UCSD-AML1 (cell line): ENCODE measurements around the gene THEMIS2.

Experiments
- DNase-seq: peaks from one replicate; lab custom pipeline; 2025; ENCODE audit not compliant: unreplicated experiment; lab: John Stamatoyannopoulos, UW

Gene THEMIS2

GRCh38 chr1:27885114-27885528 is 12.8 kb downstream of the THEMIS2 start:
- no peak for DNase-seq

- no peak for DNase-seq
Observed at GRCh38 chr1:27885621-27886352, 13.4 kb downstream of the THEMIS2 start.

GRCh38 chr1:27886353-27886679 is 14.0 kb downstream of the THEMIS2 start:
- no peak for DNase-seq

DNA sequence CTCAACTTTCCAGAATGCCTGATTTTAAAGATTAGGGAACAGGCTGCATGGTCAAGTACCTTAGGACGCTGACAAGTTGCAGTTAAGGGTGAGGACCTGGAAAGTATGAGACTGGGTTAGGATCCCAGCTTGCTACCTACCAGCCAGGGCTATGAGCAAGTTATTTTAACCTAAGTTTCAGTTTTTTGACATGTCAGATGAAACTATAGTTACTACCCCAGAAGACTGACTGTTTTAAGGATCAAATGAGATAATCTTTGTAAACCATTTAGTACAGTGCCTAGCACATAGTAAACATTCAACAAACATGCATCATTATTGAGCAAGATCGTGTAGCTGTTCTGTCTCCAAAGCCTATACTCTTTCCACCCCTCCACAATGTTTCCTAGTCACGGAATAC is 14.4 kb downstream of the THEMIS2 start:
- no peak for DNase-seq

- DNase-seq: peak; percentile 27
Observed at GRCh38 chr1:27887215-27888021, 15.1 kb downstream of the THEMIS2 start.

DNA sequence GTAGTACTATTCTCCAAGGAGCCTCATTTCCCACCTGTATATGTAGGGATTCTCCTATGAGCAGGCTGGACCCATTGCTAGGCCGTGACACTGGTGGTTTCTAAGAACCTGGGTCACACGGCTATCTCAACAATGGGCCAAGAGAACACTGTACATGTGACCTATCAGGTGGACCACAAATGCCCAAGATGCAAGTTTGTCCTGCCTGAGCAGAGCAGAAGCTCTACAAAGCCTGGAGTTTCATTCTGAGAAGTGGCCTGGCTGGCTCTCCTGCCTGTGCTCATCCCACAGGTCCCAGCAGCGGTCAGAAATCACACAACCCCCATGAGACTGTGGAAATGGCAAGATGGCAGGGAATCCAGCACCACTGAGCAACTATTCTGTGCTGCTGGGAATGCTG is 17.2 kb downstream of the THEMIS2 start:
- no peak for DNase-seq

DNA sequence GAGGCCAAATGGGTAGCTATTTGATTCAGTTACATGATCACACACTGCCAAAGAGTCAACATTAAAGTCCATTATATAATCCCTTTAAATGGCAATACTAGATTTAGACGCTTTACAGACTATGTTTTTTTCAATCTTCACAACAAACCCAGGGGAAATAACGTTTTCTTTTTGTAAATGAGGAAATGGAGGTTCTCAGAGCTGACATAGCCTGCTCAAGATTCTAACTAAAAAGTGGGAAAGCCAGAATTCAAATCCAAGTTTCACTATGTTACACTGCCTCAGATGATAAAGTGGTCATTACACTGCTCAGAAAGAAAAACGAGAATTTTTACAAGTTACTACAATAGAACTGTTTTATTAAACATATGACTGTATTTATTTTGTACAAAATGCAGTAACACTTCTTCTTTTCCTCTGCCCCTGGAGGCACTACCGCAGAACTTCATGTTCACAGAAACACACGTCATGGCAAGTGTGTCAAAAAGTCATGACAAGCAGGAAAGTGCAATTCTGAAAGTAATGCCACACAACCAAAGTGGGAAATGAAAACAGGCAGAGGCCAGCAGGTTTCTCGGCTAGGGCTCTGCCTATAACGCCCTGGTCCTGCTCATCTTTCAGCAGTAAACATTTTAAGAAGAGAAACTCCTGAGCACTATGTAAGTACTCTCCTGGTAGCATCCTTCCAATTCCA is 19.0 kb downstream of the THEMIS2 start:
- no peak for DNase-seq

- DNase-seq: no peak
Observed at GRCh38 chr1:27894521-27894920, 22.2 kb downstream of the THEMIS2 start.

GRCh38 chr1:27906759-27907158 is 34.4 kb downstream of the THEMIS2 start:
- no peak for DNase-seq

DNA sequence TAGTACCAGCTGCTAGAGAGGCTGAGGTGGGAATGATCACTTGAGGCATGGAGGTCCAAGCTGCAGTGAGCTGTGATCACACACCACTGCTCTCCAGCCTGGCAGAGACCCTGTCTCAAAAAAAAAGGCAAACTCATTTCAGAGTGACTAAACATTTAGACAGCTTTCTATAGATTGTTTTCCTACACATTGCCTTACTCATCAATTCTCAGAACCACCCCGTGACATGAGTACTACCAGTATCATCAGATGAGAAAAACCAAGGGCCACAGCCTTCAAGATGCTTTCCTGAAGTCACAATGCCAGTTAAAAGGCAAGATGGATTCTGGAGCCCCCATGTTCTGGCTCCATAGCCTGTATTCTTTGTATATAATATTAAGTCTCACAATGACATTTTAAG is 40.1 kb downstream of the THEMIS2 start:
- DNase-seq: no peak

GRCh38 chr1:27915082-27915575 is 42.8 kb downstream of the THEMIS2 start:
- no peak for DNase-seq

GRCh38 chr1:27922272-27922671 is 49.9 kb downstream of the THEMIS2 start:
- no peak for DNase-seq

DNA sequence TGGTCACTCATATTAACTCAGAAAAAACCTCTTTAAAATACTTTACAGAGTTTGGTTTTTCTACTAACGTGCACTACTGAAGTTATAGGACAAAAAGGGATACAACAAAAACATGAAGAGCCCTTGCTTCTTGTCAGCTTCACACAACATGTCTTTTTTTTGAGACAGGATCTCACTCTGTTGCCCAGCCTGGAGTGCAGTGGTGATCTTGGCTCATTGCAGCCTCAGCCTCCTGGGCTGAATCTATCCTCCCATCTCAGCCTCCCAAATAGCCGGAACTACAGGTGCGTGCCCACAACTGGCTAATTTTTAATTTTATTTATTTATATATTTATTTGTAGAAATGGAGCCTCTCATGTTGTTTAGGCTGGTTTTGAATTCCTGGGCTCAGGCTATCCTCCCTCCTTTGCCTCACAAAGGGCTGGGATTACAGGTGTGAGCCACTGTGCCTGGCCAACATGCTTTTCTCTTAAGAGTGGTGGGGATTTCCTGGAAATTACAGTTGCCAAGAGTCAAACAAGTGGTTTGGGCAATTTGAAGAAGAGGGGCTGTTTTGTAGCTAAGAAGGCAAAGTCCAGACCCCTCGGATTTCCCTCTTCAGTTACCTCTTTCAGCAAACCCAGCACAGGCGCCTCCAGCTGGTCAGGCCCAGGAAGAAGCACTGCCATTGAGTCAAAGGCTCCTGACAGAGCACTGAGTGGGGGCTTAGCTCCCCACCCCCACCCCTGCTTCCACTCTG is 56.0 kb downstream of the THEMIS2 start:
- no peak for DNase-seq

DNA sequence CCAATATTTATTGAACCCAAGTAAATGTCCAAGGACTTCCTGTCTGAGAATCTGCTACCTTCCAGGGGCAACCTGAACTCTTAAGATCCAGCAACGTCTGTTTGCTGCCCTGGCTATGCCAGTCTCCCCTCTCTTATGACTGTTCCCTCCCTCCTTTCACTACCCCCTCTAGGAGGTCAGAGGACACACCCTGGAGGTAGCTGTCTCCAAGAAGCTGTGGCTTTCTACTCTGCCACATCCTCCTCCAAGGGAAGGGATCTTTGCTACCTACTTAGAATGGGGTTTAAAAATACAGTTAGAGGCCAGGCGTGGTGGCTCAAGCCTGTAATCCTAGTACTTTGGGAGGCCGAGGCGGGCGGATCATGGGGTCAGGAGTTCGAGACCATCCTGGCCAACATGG is 58.8 kb downstream of the THEMIS2 start:
- no peak for DNase-seq

- DNase-seq: no peak
Observed at GRCh38 chr1:27931759-27932158, 59.4 kb downstream of the THEMIS2 start.

- DNase-seq: peak; percentile 72
Observed at GRCh38 chr1:27934818-27935549, 62.6 kb downstream of the THEMIS2 start, which contains the start of gene SMPDL3B. TSS of gene SMPDL3B (plus strand) at chr1:27935000. CDS start at chr1:27935184, 184 bp downstream.

GRCh38 chr1:27935721-27936120 is 63.4 kb downstream of the THEMIS2 start:
- no peak for DNase-seq
